Hematopoietic multipotent progenitor cell treated with erythropoietin and hydrocortisone succinate and interleukin-3 and kit ligand, for 6 days (in vitro differentiated cells): ENCODE results near the gene NRM.
"Not testable (repeated sequence)": the region's sequence is repeated elsewhere in the genome, so short reads cannot be mapped to it uniquely, and the experiment has no call there.

ENCODE experiments used
- DNase-seq: peaks from one replicate; pipeline ENCODE4 v3.0.0-alpha.2; 2015

NRM gene

DNA sequence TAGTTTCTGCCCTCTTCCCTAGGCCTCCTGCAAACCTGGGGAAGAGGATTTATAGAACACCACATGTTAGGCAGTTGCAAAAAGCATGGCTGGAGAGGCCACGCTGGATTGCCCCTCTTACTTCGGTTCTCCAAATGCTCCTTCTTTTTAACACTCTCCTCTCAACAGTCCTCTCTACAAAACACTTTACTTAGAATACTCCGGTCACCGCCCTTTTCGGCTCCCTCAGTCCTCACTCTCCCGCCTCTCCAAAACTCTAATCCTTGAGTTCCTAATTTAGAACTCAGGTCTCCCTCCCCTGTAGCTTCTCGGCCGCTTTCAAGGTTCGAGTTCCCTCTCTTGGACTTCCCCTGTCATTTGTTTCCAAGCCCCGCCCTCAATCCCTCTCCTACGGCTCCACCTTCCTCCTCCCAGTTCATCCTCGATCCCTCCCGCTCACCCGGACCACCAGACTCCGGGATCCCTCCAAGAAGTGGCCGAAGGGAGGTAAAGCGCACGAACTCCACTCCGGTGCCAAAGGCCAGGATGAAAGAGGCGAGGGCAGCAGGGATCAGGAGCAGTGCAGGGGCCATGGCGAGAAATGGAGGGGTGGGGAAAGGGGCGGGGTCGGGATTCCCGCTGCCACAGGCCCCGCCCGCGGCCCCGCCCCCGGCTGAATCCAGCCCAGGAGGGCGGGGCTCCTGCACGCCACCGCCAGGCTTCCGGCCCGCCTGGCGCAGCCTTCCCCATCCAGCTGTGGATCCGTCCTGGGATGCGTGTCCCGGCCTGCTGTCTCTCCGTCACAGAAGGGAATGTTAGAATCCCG lies at the start of gene NRM:
TSS of gene NRM (minus strand) at position 582 of the 805 bp plus-strand sequence. CDS start at position 572, 10 bp downstream.
- DNase-seq, result peak; percentile 91

- no peak for DNase-seq
These were observed 49.7 kb upstream of the NRM start for GRCh38 chr6:30740540-30740870.

GRCh38 chr6:30738532-30738931 lies 47.7 kb upstream of the NRM start:
- no peak for DNase-seq

DNA sequence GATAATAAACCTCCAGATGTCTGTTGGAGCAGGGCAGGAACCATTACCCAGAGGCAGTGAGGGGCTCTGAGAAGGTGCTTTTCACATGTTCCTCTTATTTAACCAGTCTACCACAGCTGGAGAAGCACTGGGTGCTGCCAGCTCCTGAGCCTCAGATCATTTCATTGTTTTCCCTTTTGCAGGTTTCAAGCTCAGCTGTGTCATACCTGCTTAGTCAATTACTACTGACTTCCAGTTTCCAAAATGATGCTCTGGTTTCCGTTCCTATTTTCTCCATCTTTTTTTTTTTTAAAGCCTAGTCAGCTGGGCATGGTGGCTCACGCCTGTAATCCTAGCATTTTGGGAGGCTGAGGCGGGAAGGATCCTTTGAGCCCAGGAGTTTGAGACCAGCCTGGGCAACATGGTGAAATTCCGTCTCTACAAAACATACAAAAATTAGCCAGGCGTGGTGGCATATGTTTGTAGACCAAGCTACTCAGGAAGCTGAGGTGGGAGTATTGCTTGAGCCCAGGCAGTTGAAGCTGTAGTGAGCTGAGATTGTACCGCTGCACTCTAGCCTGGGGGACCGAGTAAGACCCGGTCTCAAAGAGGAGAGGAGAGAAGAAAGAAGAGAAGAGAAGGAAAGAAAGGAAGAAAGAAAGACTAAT lies 45.0 kb upstream of the NRM start:
- no peak for DNase-seq

DNA sequence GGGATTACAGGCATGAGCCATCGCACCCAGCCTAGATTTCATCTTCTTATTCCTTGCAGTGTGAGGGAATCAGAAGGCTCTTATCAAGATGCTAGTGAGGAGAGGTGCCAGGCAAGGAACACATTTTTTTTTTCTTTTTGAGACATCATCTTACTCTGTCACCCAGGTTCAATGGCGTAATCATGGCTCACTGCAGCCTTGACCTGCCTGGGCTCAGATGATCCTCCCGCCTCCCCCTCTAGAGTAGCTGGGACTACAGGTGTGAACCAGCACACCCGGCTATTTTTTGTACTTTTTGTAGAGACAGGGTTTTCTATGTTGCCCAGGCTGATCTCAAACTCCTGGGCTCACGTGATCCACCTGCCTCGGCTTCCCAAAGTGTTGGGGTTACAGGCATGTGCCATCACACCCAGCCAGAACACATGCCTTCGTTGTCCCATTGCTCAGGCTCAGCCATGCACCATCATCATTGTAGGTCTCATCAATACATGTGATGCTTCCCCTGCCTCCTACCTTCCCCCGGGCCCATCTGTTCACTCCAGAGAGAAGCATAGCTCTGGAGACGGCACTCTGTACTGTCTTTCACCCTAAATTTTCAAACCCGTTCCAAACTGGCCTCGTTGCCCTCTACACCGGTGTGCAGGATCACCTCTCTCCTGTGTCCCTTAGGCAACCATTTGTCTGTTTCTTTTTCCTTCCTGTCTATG lies 41.6 kb upstream of the NRM start:
- no peak for DNase-seq

GRCh38 chr6:30730601-30731435 lies 40.0 kb upstream of the NRM start:
- peak; percentile 91 for DNase-seq

DNA sequence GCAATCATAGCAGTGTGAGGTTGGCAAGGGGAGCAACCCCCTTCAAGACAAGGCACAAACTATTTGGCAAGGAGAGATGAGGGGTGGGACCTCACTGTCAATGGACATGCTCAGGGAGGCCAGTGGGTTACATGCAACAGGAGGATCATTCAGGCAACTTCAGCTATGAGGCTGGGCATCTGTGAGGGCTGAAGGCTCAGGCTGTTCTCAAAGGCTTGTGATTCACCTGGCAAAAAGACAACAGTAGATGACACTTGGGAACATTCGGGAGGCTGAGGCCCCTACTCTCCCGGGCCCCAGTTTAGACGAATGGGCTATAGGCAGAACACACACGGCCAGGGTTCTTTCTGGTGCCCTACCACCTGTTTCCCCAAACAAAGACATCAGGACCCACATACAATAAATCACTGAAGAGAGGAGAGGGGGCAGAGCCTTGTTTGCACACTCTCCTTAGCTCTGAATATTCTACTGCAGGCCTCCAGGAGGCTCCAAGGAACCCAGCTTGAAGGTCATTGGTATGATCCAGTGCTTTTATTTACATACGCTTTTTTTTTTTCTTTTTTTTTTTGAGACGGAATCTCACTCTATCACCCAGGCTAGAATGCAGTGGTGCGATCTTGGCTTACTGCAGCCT lies 37.3 kb upstream of the NRM start:
- peak; percentile 53 for DNase-seq

DNA sequence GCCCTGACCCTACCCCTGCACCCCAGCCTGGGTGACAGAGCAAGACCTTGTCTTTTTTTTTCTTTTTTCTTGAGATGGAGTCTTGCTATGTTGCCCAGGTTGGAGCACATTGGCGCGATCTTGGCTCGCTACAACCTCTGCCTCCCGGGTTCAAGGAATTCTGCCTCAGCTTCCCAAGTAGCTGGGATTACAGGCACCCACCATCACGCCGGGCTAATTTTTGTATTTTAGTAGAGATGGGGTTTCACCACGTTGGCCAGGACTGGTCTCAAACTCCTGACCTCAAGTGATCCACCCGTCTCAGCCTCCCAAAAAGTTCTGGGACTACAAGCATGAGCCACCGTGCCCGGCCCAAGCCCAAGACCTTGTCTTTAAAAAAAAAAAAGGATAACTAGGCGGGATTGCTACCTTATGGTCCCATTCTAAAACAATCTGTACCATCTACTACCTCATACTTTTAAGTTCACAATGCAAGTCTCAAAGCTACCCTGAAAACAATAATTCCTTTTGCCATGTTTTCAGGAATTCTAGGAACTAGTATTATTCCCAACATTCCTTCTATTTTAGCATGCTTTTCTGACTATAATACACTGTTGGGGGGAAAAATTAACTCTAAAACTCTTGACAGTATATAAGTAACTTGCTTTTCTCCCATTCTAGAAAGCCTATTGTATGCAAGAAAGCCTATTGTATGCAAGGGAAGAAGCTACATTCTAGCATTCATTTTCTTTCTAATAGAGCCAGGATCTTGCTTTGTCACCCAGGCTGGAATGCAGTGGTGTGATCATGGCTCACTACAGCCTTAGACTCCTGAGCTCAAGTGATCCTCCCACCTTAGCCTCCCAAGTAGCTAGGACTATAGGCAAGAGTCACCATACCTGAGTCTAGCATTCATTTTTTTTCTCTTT lies 36.0 kb upstream of the NRM start:
- DNase-seq, result peak; percentile 27

DNA sequence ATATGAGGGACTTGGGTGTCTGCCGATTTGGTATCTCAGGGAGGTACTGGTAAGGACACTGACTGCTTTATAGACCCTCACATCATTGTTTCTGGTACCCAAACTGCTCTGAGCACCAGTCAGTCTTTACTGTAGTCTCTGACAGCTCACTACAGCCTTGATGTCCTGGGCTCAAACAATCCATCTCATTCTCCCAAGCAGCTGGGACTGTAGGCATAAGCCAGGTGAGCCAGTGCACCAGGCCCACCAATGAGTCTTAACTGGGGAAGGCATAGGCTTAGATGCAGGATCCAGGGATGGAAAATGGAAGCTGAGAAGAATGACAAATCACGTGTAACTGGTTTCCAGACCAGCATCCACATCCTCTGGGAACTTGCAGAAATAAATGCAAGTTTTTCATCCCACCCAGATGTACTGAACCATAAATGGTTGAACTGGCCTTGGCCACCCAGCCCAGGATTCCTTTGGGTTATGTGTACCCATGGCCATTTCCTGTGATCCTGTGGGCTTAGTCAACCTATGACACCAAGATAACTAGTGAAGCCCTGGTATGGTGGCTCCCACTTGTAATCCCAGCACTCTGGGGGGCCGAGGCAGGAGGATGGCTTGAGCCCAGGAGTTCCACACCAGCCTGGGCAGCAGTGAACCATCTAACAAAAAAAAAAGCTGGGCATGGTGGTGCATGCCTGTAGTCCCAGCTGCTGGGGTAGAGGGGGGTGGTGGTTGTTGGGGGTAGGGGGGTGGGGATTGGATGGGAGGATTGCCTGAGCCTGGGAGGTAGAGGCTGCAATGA lies 35.1 kb upstream of the NRM start:
- peak; percentile 56 for DNase-seq

DNA sequence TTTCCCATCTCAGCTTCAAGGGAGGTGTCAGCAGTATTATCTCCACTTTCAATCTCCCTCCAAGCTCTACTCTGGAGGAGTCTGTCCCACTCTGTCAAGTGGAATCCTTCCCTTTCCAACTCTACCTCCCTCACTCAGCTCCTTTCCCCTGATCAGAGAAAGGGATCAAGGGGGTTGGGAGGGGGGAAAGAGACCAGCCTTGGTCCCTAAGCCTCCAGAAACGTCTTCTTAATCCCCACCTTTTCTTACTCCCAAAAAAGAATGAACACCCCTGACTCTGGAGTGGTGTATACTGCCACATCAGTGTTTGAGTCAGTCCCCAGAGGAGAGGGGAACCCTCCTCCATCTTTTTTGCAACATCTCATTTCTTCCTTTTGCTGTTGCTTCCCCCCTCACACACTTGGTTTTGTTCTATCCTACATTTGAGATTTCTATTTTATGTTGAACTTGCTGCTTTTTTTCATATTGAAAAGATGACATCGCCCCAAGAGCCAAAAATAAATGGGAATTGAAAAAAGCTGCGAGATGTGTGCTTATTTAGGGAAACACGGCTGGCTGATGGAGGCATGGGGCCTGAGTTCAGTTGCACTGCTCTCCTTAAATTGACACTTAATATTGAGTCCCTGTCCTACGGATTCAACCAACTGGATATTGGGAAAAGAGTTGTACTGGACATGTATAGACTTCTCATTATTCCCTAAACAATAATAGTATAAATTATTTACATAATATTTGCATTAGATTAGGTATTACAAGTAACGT lies 34.3 kb upstream of the NRM start:
- DNase-seq, result no peak

GRCh38 chr6:30723843-30724741 lies 33.3 kb upstream of the NRM start:
- not testable (repeated sequence) for DNase-seq

- not testable (repeated sequence) for DNase-seq
These were observed 32.5 kb upstream of the NRM start for GRCh38 chr6:30723159-30723842.

GRCh38 chr6:30722280-30723112 lies 31.7 kb upstream of the NRM start:
- peak; percentile 88 for DNase-seq

DNA sequence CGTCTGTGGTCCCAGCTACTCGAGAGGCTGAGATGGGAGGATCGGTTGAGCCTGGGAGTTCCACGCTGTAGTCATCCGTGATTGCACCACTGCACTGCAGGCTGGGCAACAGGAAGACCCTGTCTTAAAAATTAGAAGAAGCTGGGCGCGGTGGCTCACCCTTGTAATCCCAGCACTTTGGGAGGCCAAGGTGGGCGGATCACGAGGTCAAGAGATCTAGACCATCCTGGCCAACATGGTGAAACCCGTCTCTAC lies 31.2 kb upstream of the NRM start:
- not testable (repeated sequence) for DNase-seq

DNA sequence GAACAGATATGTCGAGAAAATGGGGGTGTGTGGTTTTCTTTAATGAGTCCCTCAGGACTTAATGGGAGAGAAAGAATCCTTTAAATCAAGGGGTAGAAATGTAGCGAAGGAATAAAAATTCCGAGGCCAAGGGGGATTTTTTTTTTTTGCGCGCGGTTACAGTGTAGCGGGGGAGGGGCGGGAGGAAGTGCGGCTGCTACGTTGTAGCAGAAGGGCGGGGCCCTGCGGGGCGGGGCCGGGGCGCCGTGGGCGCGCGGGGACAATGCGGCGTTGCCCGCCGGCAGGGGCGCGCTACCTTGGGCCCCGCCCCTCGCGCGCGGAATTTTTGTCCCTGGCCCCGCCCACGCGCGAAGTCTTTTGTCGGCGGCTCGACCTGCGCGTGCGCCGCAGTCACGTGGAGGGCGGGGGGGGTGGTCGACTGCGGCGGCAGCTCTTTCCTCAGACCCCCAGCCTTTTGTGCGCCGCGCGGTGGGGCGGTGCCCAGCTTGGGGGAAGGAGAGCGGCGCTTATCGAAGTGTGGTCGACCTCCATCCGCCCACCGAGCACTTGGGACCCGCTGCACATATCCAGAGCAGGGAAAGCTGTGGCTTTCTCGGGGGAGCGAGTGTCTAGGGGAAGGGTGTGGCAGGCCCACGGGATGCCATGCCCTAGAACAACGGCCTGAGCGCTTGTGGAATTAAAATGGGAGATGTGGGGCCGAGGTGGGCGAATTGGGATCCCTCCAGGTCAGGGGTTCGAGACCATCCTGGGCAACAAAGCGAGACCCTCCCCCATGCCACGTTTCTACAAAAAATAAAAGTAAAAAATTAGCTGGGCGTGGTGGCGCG lies 30.6 kb upstream of the NRM start:
- peak; percentile 95 for DNase-seq

GRCh38 chr6:30720738-30721197 lies 30.0 kb upstream of the NRM start:
- DNase-seq, result peak; percentile 91
